Skeletal muscle cell (primary cell): Measurements from ENCODE around the gene ELN.

Experiments
- DNase-seq: peaks from one replicate; pipeline ENCODE4 v3.0.0-alpha.2; 2010; ENCODE audit warnings: low read depth
- H3K4me3 ChIP-seq: 2 replicates; pipeline ENCODE4 v1.5.1; 2011; ENCODE audit warnings: low read depth, mild to moderate bottlenecking, control low read depth, low read length, moderate library complexity

ELN gene

GRCh38 chr7:74082770-74083116 is 54.8 kb downstream of the ELN start:
- peak overlapping the region; percentile 34 for H3K4me3 ChIP-seq
- no peak for DNase-seq

GRCh38 chr7:74083117-74083876 is 55.3 kb downstream of the ELN start, which contains the start of gene LIMK1:
LIMK1 (plus strand) TSS chr7:74083804; CDS start chr7:74083991, 187 bp downstream.
- no peak for DNase-seq
- peak within 1 kb of the TSS; percentile 74 for H3K4me3 ChIP-seq

- peak overlapping the region; percentile 74 for H3K4me3 ChIP-seq
- no peak for DNase-seq
Measured at GRCh38 chr7:74083928-74084721, 56.2 kb downstream of the ELN start.

GRCh38 chr7:74084722-74085578 is 57.0 kb downstream of the ELN start:
- DNase-seq = no peak
- peak overlapping the region; percentile 74 for H3K4me3 ChIP-seq

GRCh38 chr7:74087791-74088453 is 59.9 kb downstream of the ELN start:
- no peak for DNase-seq

GRCh38 chr7:74092321-74092963 is 64.5 kb downstream of the ELN start:
- no peak overlapping the region for H3K4me3 ChIP-seq
- no peak for DNase-seq

More at GRCh38 chr7:74087791-74088453, 59.9 kb downstream of the ELN start:
- no peak overlapping the region for H3K4me3 ChIP-seq

GRCh38 chr7:74092964-74093471 is 65.0 kb downstream of the ELN start:
- no peak for DNase-seq
- H3K4me3 ChIP-seq = no peak overlapping the region

GRCh38 chr7:74093671-74094223 is 65.8 kb downstream of the ELN start:
- no peak overlapping the region for H3K4me3 ChIP-seq
- DNase-seq = no peak

GRCh38 chr7:74094224-74095101 is 66.5 kb downstream of the ELN start:
- peak; percentile 81 for DNase-seq
- peak overlapping the region; percentile 29 for H3K4me3 ChIP-seq

- no peak for DNase-seq
- no peak overlapping the region for H3K4me3 ChIP-seq
Measured at GRCh38 chr7:74095135-74095534, 67.2 kb downstream of the ELN start.

- peak; percentile 93 for DNase-seq
- H3K4me3 ChIP-seq = no peak overlapping the region
Measured at GRCh38 chr7:74097937-74098614, 70.1 kb downstream of the ELN start.

GRCh38 chr7:74099031-74099430 is 71.1 kb downstream of the ELN start:
- DNase-seq = no peak
- H3K4me3 ChIP-seq = no peak overlapping the region

GRCh38 chr7:74101061-74101681 is 73.2 kb downstream of the ELN start:
- H3K4me3 ChIP-seq = no peak overlapping the region
- peak; percentile 28 for DNase-seq

- H3K4me3 ChIP-seq = no peak overlapping the region
- DNase-seq = no peak
Measured at GRCh38 chr7:74103219-74103772, 75.3 kb downstream of the ELN start.

GRCh38 chr7:74104702-74105101 is 76.7 kb downstream of the ELN start:
- H3K4me3 ChIP-seq = no peak overlapping the region
- DNase-seq = no peak

- H3K4me3 ChIP-seq = no peak overlapping the region
- DNase-seq = no peak
Measured at GRCh38 chr7:74105992-74106391, 78.0 kb downstream of the ELN start.
